ENCODE data around the gene GC. TPM values are rescaled to one million over a fixed set of nuclear protein-coding genes. Genes with fewer than 3 reads are reported as not detected.

Gene GC
- total and polyA plus RNA-seq, 2 of the 4 experiments (the other 2 are of a cell fraction) = not detected

- TF ChIP-seq CEBPB (IDR thresholded peaks at IDR 0.05; ENCODE audit: low read depth, low read length) (no peak), NFE2L2 (IDR thresholded peaks at IDR 0.05; ENCODE audit: low read depth, low read length) (no peak), RCOR1 (IDR thresholded peaks at IDR 0.05; ENCODE audit: insufficient replicate concordance, low read length) (no peak), RAD21 (IDR thresholded peaks at IDR 0.05; ENCODE audit: low read length) (no peak), MAZ (IDR thresholded peaks at IDR 0.05; ENCODE audit: borderline replicate concordance, low read depth, low read length) (no peak), SMC3 (IDR thresholded peaks at IDR 0.05; ENCODE audit: low read depth, low read length) (no peak), RFX5 (IDR thresholded peaks at IDR 0.05; ENCODE audit: low read depth, low read length) (no peak), MXI1 (IDR thresholded peaks at IDR 0.05; ENCODE audit: borderline replicate concordance, low read depth, low read length) (no peak), USF2 (IDR thresholded peaks at IDR 0.05; ENCODE audit: low read depth, low read length) (no peak), FOS (IDR thresholded peaks at IDR 0.05; ENCODE audit: low read depth, low read length) (no peak), BHLHE40 (IDR thresholded peaks at IDR 0.05; ENCODE audit: low read depth, low read length) (no peak), MAFK (IDR thresholded peaks at IDR 0.05; ENCODE audit: low read depth, low read length) (no peak), CHD1 (IDR thresholded peaks at IDR 0.05; ENCODE audit: low read depth, low read length) (no peak), POLR2A (IDR thresholded peaks at IDR 0.05; ENCODE audit: low read depth, low read length) (no peak), CTCF (conservative IDR thresholded peaks at IDR 0.05; ENCODE audit: low read depth, low read length) (no peak), ELK1 (IDR thresholded peaks at IDR 0.05; ENCODE audit: borderline replicate concordance, low read depth, low read length) (no peak)
- Histone ChIP-seq H3K56ac (ENCODE audit: extremely low read depth, insufficient read depth, low read length) (no peak overlapping the region), H3K4me3 (ENCODE audit: insufficient read depth, low read depth, low read length) (no peak overlapping the region), H3K4me1 (ENCODE audit: control insufficient read depth, insufficient read depth, low read length) (no peaks in the 10 kb centered on the region), H4K8ac (ENCODE audit: low read depth in 2 of 2, low read length in 2 of 2) (no peak overlapping the region), H3K4me2 (ENCODE audit: low read depth, low read length) (no peak overlapping the region), H3K36me3 (ENCODE audit: control insufficient read depth, insufficient read depth, low read length) (no peaks in the 10 kb centered on the region), H4K20me1 (ENCODE audit: insufficient read depth, low read length) (no peaks in the 10 kb centered on the region), H2BK15ac (ENCODE audit: low read depth, low read length) (no peak overlapping the region), H2BK20ac (ENCODE audit: low read depth, low read length) (no peak overlapping the region), H2AK9ac (replicated peaks; ENCODE audit: low read depth, low read length, poor library complexity) (no peak overlapping the region), H3K14ac (replicated peaks; ENCODE audit: low read depth, low read length) (no peak overlapping the region), H3K79me1 (ENCODE audit: low read depth in 1 of 2, low read length in 2 of 2) (no peaks in the 10 kb centered on the region), H3K23ac (ENCODE audit: low read depth, low read length) (no peak overlapping the region), H3K27me3 (ENCODE audit: control insufficient read depth, insufficient read depth, low read length) (no peaks in the 10 kb centered on the region), H3K27ac (ENCODE audit: insufficient read depth, low read length) (no peak overlapping the region), H2BK5ac (ENCODE audit: low read depth, low read length, poor library complexity, severe bottlenecking) (no peak overlapping the region), H4K91ac (ENCODE audit: insufficient read depth, low read depth, low read length) (no peak overlapping the region), H2AFZ (replicated peaks; ENCODE audit: low read length, poor library complexity) (no peak overlapping the region), H2AK5ac (ENCODE audit: low read depth, low read length) (no peak overlapping the region), H3K18ac (ENCODE audit: low read depth, low read length) (no peak overlapping the region), H2BK120ac (ENCODE audit: low read depth, low read length) (no peak overlapping the region), H4K5ac (ENCODE audit: low read depth, low read length) (no peak overlapping the region), H3K9ac (ENCODE audit: low read depth, low read length) (no peak overlapping the region), H3K9me3 (ENCODE audit: control insufficient read depth, insufficient read depth, low read length) (no peaks in the 10 kb centered on the region), H3K9me1 (ENCODE audit: insufficient read depth, low read length) (no peaks in the 10 kb centered on the region), H3K4ac (ENCODE audit: low read depth, low read length) (no peak overlapping the region)
- dilution Hi-C loops (cut with HindIII; ENCODE audit: low sequenced_read_pairs, unreplicated experiment) = no loop called here
- in situ Hi-C loops (cut with MboI; ENCODE audit: low sequenced_read_pairs) = no loop called here
- DNase-seq (no peak), ATAC-seq (ENCODE audit: low read depth) (no peak)
- CTCF ChIA-PET = no interaction called here
- BruUV-seq (replicated peaks) = no TSS peak
- intact Hi-C loops (cut with micrococcal nuclease) = no loop called here
- POLR2A ChIA-PET (ENCODE audit: unreplicated experiment) = no interaction called here
- WGBS, 2 experiments (ENCODE audit: extremely low coverage in 2 of 2, insufficient read length in 1 of 2) = no CpG with 5 or more reads among the region's 3 CpGs
These were observed 9.7 kb downstream of the GC start for GRCh38 chr4:71774136-71774535.

All from IMR-90 (cell line).